CD4-positive, alpha-beta memory T cell (primary cell): ENCODE measurements around the gene MUC20. TPM values are rescaled to one million over a fixed set of nuclear protein-coding genes. Genes with fewer than 3 reads are reported as not detected.
"Not testable (repeated sequence)": the region's sequence is repeated elsewhere in the genome, so short reads cannot be mapped to it uniquely, and the experiment has no call there.

Source experiments
- CTCF ChIA-PET: fragments of 350-600 bp; sonication (Branson Sonifier 250); formaldehyde crosslinking; loops from one replicate; lab custom pipeline; 2021; ENCODE audit warnings: inconsistent platforms; ENCODE audit not compliant: partially characterized antibody; lab: Charles Lee
- POLR2A ChIA-PET: fragments of 350-600 bp; sonication (Branson Sonifier 250); formaldehyde crosslinking; loops from one replicate; lab custom pipeline; 2021; ENCODE audit not compliant: partially characterized antibody; lab: Charles Lee
- DNase-seq, 5 donors: peaks; one replicate each; pipeline versions ENCODE4 v3.0.0 to v3.0.0-alpha.2; 2020 to 2022; ENCODE audit warnings: mixed read lengths in 1 of 5
- H3K27ac ChIP-seq: one replicate; pipeline ENCODE4 v1.7.0; 2013; ENCODE audit warnings: low read depth, low read length
- H3K27me3 ChIP-seq: 2 replicates; pipeline ENCODE4 v1.7.0; 2013; ENCODE audit warnings: mild to moderate bottlenecking, low read length, moderate library complexity; ENCODE audit not compliant: insufficient read depth
- H3K36me3 ChIP-seq: 2 replicates; pipeline ENCODE4 v1.7.0; 2013; ENCODE audit warnings: mild to moderate bottlenecking, low read length, moderate library complexity; ENCODE audit not compliant: insufficient read depth
- H3K4me1 ChIP-seq: 2 replicates; pipeline ENCODE4 v1.7.0; 2013; ENCODE audit warnings: mild to moderate bottlenecking, low read length, moderate library complexity; ENCODE audit not compliant: insufficient read depth
- H3K4me3 ChIP-seq, 2 donors: one replicate each; pipeline ENCODE4 v1.7.0; 2013; ENCODE audit warnings: low read length in 2 of 2, mild to moderate bottlenecking in 1 of 2
- H3K9me3 ChIP-seq, 2 donors: one replicate each; pipeline ENCODE4 v1.7.0; 2013; ENCODE audit warnings: low read length in 2 of 2, control low read depth in 1 of 2; ENCODE audit not compliant: control insufficient read depth in 1 of 2
- H3K27ac Mint-ChIP-seq, 7 donors: one replicate each; pipeline ENCODE4 v1.8.0; 2020 to 2021; ENCODE audit warnings: mixed read lengths in 7 of 7, mild to moderate bottlenecking in 6 of 7, inconsistent platforms in 3 of 7, moderate library complexity in 3 of 7
- H3K27me3 Mint-ChIP-seq, 2 donors: one replicate each; pipeline ENCODE4 v1.8.0; 2020 to 2021; ENCODE audit warnings: mixed read lengths in 2 of 2
- H3K36me3 Mint-ChIP-seq, 2 donors: one replicate each; pipeline ENCODE4 v1.8.0; 2020 to 2021; ENCODE audit warnings: mixed read lengths in 2 of 2, inconsistent platforms in 1 of 2, mild to moderate bottlenecking in 1 of 2
- H3K4me1 Mint-ChIP-seq, 4 donors: one replicate each; pipeline ENCODE4 v1.8.0; 2020 to 2021; ENCODE audit warnings: mixed read lengths in 4 of 4, mild to moderate bottlenecking in 1 of 4
- H3K4me3 Mint-ChIP-seq, 8 donors: one replicate each; pipeline ENCODE4 v1.8.0; 2020 to 2021; ENCODE audit warnings: mixed read lengths in 8 of 8, mild to moderate bottlenecking in 7 of 8, moderate library complexity in 6 of 8, inconsistent platforms in 3 of 8
- H3K9me3 Mint-ChIP-seq, 8 donors: one replicate each; pipeline ENCODE4 v1.8.0; 2020 to 2021; ENCODE audit warnings: mixed read lengths in 8 of 8, mild to moderate bottlenecking in 5 of 8, inconsistent platforms in 3 of 8, moderate library complexity in 1 of 8
- intact Hi-C: fragments of 100-400 bp; cut with micrococcal nuclease; formaldehyde crosslinking; loops from one replicate; pipeline ENCODE4 v1.15.1; 2023
- polyA plus RNA-seq, 2 donors: library from polyadenylated mRNA; unstranded; fragments of 300-500 nt; fragmentation: Illumina TruSeq; gene quantifications; one replicate each; pipeline ENCODE4 v1.2.3, GENCODE V29; 2021
- total RNA-seq, 2 experiments: library from RNA; stranded (reverse); gene quantifications; one replicate each; pipeline ENCODE4 v1.2.3, GENCODE V29; 2021

Gene MUC20
- total and polyA plus RNA-seq, 4 experiments from 2014 or later, result 0.54 to 12.5 (median 5.3) TPM

GRCh38 chr3:195689184-195690070 is 31.4 kb upstream of the MUC20 start:
- H3K9me3 ChIP-seq, H3K27ac ChIP-seq, H3K4me3 ChIP-seq, H3K4me1 ChIP-seq, H3K27me3 ChIP-seq, H3K27me3 Mint-ChIP-seq, H3K9me3 Mint-ChIP-seq, intact Hi-C loops, H3K4me1 Mint-ChIP-seq, DNase-seq, H3K4me3 Mint-ChIP-seq, POLR2A ChIA-PET, CTCF ChIA-PET: not testable (repeated sequence)
- Mint-ChIP-seq H3K36me3 (peaks cover 43 to 59% of the 10 kb centered on the region in 2 donors), H3K27ac (peak overlapping the region in 2 of 7 donors; percentile 5 to 38)
- H3K36me3 ChIP-seq, result peaks cover 16% of the 10 kb centered on the region

- POLR2A ChIA-PET, result no interaction called here
- Histone ChIP-seq H3K4me1 (no peaks in the 10 kb centered on the region), H3K27ac (no peak overlapping the region), H3K4me3 (no peak overlapping the region), H3K27me3 (no peaks in the 10 kb centered on the region), H3K36me3 (peaks cover 16% of the 10 kb centered on the region), H3K9me3 (no peaks in the 10 kb centered on the region)
- Mint-ChIP-seq H3K27ac (peak overlapping the region in 1 of 7 donors; percentile 17), H3K36me3 (peaks cover 42 to 53% of the 10 kb centered on the region in 2 donors), H3K9me3 (no peaks in the 10 kb centered on the region), H3K27me3 (no peaks in the 10 kb centered on the region), H3K4me1 (peaks cover under 1 to 2% (median 2%) of the 10 kb centered on the region in 4 donors), H3K4me3 (no peak overlapping the region)
- intact Hi-C loops, result no loop called here
- CTCF ChIA-PET, result no interaction called here
- no peak for DNase-seq
Observed at GRCh38 chr3:195690951-195691350, 29.8 kb upstream of the MUC20 start.

- H3K4me3 Mint-ChIP-seq, H3K9me3 ChIP-seq, H3K27ac ChIP-seq, H3K4me1 Mint-ChIP-seq, H3K27me3 Mint-ChIP-seq, H3K4me3 ChIP-seq, DNase-seq, H3K27me3 ChIP-seq, CTCF ChIA-PET, H3K4me1 ChIP-seq, POLR2A ChIA-PET, H3K9me3 Mint-ChIP-seq, intact Hi-C loops: not testable (repeated sequence)
- H3K27ac Mint-ChIP-seq, result peak overlapping the region in 2 of 7 donors; percentile 5 to 7
- H3K36me3 ChIP-seq, result peaks cover 12% of the 10 kb centered on the region
- peaks cover 43 to 53% of the 10 kb centered on the region in 2 donors for H3K36me3 Mint-ChIP-seq
Observed at GRCh38 chr3:195691596-195692353, 29.0 kb upstream of the MUC20 start.

GRCh38 chr3:195692354-195692685 is 28.5 kb upstream of the MUC20 start:
- no peaks in the 10 kb centered on the region for H3K9me3 Mint-ChIP-seq
- CTCF ChIA-PET, result no interaction called here
- no peak overlapping the region for H3K4me3 ChIP-seq
- intact Hi-C loops, result no loop called here
- no peaks in the 10 kb centered on the region for H3K4me1 ChIP-seq
- peaks cover 12% of the 10 kb centered on the region for H3K36me3 ChIP-seq
- H3K27ac Mint-ChIP-seq, result peak overlapping the region in 3 of 7 donors; percentile 4 to 11 (median 7)
- no peaks in the 10 kb centered on the region for H3K27me3 ChIP-seq
- no peak for DNase-seq
- H3K36me3 Mint-ChIP-seq, result peaks cover 44 to 50% of the 10 kb centered on the region in 2 donors
- H3K27me3 Mint-ChIP-seq, result no peaks in the 10 kb centered on the region
- H3K27ac ChIP-seq, result no peak overlapping the region
- H3K4me1 Mint-ChIP-seq, result peaks cover 2 to 6% (median 6%) of the 10 kb centered on the region in 4 donors
- no peaks in the 10 kb centered on the region for H3K9me3 ChIP-seq
- no peak overlapping the region for H3K4me3 Mint-ChIP-seq
- POLR2A ChIA-PET, result no interaction called here

GRCh38 chr3:195692781-195693427 is 27.9 kb upstream of the MUC20 start:
- Mint-ChIP-seq H3K4me1 (peaks cover 4 to 6% (median 6%) of the 10 kb centered on the region in 4 donors), H3K36me3 (peaks cover 45 to 50% of the 10 kb centered on the region in 2 donors), H3K4me3 (no peak overlapping the region), H3K27me3 (no peaks in the 10 kb centered on the region), H3K9me3 (no peaks in the 10 kb centered on the region), H3K27ac (peak overlapping the region in 2 of 7 donors; percentile 11 to 26)
- ChIA-PET POLR2A (no interaction called here), CTCF (no interaction called here)
- Histone ChIP-seq H3K36me3 (peaks cover 12% of the 10 kb centered on the region), H3K27ac (no peak overlapping the region), H3K4me3 (no peak overlapping the region), H3K27me3 (no peaks in the 10 kb centered on the region), H3K9me3 (no peaks in the 10 kb centered on the region), H3K4me1 (no peaks in the 10 kb centered on the region)
- intact Hi-C loops, result no loop called here
- DNase-seq, result no peak

- Histone ChIP-seq H3K9me3 (no peaks in the 10 kb centered on the region), H3K36me3 (peaks cover 12% of the 10 kb centered on the region), H3K4me3 (no peak overlapping the region), H3K27ac (no peak overlapping the region), H3K4me1 (no peaks in the 10 kb centered on the region), H3K27me3 (no peaks in the 10 kb centered on the region)
- H3K36me3 Mint-ChIP-seq, result peaks cover 46 to 56% of the 10 kb centered on the region in 2 donors
- ChIA-PET POLR2A (no interaction called here), CTCF (no interaction called here)
- H3K4me3 Mint-ChIP-seq, result no peak overlapping the region
- H3K27ac Mint-ChIP-seq, result peak overlapping the region in 2 of 7 donors; percentile 42 to 51
- H3K9me3 Mint-ChIP-seq, result no peaks in the 10 kb centered on the region
- H3K27me3 Mint-ChIP-seq, result no peaks in the 10 kb centered on the region
- peaks cover 4 to 10% (median 6%) of the 10 kb centered on the region in 4 donors for H3K4me1 Mint-ChIP-seq
- intact Hi-C loops, result no loop called here
- DNase-seq, result no peak
Observed at GRCh38 chr3:195693428-195694216, 27.2 kb upstream of the MUC20 start.
